ENCODE data around the gene DHX32.
"Not testable (repeated sequence)": the region's sequence is repeated elsewhere in the genome, so short reads cannot be mapped to it uniquely, and the experiment has no call there.

DHX32 gene

GRCh38 chr10:125881192-125881591 is at the start of gene DHX32:
DHX32 (minus strand) TSS chr10:125881292; CDS start chr10:125880824, 468 bp downstream.
- DNase-seq: no peak

DNA sequence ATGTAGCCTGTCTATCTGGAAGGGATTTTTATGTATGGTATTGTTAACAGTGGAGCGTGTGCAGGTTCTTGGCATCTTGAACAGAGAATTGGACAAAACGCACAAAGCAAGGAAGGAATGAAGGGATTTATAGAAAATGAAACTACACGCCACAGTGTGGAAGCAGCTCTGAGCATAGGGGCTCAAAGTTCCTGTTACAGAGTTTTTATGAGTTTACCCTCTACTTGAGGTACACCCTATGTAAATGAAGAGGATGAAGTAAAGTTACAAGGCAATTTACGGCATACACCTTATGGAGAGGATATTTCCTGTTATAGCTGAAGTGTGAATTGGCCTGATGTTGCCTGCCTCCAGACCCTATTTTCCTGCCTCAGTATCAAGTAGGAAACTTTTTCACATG is 48.5 kb upstream of the DHX32 start:
- no peak for DNase-seq

- DNase-seq: no peak
These were observed 48.0 kb upstream of the DHX32 start for GRCh38 chr10:125928928-125929585.

DNA sequence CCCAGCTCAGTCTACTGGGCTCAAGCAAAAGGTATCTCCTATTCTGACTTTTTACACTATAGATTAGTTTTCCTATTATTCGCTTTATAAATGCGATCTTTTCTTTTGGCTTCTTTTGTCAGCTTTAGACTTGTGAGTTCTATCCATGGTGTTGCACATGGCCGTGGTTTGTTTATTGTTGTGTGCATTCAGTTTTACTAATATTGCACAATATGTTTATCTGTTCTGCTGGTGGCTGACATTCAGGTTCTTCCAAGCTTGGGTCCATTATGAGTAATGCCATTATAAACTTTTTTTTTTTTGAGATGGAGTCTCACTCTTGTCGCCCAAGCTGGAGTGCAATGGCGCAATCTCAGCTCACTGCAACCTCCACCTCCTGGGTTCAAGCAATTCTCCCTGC is 46.2 kb upstream of the DHX32 start:
- not testable (repeated sequence) for DNase-seq

- no peak for DNase-seq
These were observed 45.2 kb upstream of the DHX32 start for GRCh38 chr10:125926247-125926646.

DNA sequence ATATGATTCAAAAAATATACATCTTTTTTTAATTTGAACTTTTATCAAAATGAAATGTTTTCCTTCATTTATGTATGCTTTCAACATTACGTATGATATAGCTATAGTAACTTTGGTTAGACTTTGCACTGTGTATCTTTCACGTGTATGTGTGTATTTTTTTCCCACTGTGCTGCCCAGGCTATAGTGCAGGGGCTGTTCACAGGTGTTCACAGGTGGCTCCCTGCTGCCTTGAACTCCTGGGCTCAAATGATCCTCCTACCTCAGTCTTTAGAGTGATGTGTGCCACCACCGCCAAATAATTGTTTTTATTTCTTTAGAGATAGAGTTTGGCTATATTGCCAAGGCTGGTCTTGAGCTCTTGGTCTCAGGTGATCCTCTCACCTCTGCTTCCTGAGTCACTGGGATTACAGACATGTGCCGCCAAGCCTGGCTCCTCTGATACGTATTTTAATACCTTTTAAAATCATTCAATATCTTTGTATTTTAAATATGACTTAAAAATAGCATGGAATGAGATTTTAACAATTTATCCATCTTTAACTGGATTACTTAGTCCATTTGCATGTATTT is 44.3 kb upstream of the DHX32 start:
- DNase-seq: no peak

DNA sequence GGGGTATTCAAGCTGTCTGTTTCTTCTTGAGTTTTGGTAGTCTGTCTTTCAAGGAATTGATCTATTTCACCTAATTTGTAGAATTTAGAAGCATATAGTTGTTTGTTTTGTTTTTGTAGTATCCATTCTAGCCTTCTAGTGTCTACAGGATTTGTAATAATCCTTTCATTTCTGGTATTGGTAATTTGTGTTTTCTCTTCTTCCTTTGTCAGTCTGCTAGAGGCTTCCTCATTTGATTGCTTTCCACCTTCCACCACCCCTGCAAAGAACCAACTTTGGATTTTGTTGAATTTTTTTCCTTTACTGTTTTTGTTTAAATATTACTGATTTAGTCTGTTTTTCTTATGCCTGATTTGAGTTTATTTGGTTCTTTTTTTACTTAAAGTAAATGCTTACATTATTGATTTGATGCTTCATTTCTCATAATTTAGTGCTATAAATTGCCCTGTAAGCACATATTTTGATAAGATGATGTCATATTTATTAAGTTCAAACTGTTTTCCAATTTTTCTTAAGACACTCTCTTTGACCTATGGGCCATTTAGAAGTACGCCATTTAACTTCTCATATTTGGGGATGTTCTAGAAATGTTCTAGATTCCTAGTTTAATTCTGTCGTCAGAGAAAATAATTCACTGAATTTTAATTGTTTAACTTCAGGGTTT is 40.7 kb upstream of the DHX32 start:
- DNase-seq: not testable (repeated sequence)

DNA sequence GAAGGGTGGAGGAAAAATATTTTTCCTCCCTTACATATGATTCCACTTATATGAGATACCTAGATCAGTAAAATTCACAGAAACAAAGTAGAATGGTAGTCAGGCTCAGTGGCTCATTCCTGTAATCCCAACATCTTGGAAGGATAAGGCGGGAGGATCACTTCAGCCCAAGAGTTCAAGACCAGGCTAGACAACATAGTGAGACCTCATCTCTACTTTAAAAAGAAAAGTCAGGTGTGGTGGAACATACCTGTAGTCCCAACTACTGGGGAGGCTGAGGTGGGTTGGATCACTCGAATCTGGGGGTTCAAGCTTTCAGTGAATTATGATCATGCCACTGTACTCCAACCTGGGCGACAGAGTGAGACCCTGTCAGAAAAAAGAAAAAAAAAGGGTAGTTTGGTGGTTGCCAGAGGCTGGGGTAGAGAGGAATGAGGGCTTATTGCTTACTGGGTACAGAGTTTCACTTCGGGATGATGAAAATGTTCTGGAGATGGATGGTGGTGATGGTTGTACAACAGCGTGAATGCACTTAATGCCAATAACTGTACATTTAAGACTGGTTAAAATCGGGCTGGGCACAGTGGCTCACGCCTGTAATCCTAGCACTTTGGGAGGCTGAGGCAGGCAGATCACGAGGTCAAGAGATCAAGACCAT is 36.7 kb upstream of the DHX32 start:
- not testable (repeated sequence) for DNase-seq

GRCh38 chr10:125916977-125917376 is 35.9 kb upstream of the DHX32 start:
- DNase-seq: no peak

DNA sequence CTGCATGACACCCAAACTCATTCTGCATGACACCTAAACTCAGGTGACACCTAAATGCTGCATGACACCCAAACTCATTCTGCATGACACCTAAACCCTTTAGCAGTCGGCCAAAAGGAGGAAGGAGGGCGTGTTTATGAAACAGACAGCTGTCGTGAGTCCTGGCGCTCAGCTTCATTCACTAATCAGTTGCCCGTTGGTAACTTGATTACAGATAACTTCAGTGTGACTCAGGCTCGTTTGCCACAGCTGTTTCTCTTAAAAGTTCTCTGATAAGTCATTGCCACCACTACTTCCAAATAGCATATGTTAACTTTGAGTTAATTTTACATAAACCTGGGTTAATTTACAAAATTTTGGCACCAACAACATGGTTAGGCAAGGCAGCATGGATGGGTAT is 32.2 kb upstream of the DHX32 start:
- not testable (repeated sequence) for DNase-seq

DNA sequence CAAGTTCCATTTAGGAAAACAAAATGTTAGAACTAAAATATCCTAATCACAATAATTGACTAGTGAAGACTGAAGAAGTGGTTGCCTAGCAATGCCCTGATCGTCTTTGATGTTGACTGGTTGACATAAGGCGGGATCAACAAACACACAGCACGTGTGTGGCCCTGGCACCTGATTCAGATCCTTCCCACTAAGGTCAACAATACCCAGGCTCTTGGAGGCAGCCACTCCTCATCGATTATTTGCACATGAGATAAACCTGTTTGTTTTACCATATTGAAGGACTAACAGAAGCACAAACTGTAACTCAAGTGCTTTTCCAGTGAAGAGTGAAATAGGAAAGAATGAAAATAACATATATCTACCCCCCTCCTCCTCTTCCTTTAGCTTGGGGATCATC is 30.9 kb upstream of the DHX32 start:
- no peak for DNase-seq

- DNase-seq: no peak
These were observed 30.1 kb upstream of the DHX32 start for GRCh38 chr10:125911145-125911544.

DNA sequence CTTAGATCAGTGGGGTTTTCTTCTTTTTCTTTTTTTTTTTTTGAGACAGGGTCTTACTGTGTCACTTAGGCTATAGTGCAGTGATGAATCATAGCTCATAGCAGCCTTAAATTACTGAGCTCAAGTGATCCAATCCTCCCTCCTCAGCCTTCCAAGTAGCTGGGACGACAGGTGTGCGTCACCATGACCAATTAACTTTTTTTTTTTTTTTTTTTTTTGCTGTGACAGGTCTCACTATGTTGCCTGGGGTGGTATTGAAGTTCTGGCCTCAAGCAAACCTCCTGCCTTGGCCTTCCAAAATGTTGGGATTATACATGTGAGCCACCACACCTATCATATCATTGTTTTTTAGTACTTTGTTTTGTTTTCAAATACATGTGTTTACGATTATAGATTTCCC is 28.4 kb upstream of the DHX32 start:
- not testable (repeated sequence) for DNase-seq

- not testable (repeated sequence) for DNase-seq
These were observed 27.7 kb upstream of the DHX32 start for GRCh38 chr10:125908813-125909212.

DNA sequence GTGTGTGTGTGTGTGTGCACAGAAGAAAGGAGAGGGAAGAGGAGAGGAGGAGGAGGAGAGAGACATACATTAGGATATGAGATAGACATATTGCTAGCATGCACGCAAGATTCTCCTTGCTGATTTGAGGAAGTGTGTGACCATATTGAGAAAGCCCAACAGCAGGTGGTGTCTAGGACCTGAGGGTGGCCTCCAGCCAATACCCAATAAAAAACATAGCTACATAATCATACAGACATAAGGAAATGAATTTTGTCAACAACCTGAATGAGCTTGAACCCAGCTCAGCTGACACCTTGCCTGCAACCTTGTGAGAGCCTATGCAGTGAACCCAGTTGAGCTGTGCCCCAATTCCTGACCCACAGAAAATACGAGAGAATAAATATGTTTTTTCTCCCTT is 26.5 kb upstream of the DHX32 start:
- not testable (repeated sequence) for DNase-seq

GRCh38 chr10:125905069-125905994 is 24.2 kb upstream of the DHX32 start:
- DNase-seq: not testable (repeated sequence)

- DNase-seq: not testable (repeated sequence)
These were observed 22.1 kb upstream of the DHX32 start for GRCh38 chr10:125903135-125903640.

DNA sequence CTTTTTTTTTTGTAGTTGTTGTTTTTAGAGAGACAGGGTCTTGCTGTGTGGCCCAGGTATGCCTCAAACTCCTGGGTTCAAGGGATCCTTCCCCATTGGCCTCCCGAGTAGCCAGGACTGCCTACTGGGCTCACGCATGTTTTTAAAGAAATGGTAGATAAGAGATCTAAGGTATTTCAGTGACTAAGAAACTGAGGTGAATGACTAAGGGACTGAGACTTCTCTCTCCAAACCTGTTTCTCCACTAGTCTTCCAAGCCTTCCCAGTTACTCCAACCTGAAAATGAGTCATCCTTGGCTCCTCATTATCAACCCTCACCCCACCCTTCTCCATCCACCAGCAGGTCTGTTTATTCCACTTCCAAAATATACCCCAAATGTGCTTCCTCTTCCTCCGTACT is 19.9 kb upstream of the DHX32 start:
- DNase-seq: not testable (repeated sequence)

- DNase-seq: not testable (repeated sequence)
These were observed 16.2 kb upstream of the DHX32 start for GRCh38 chr10:125897317-125897716.

- DNase-seq: not testable (repeated sequence)
These were observed 15.2 kb upstream of the DHX32 start, which contains the start of gene FANK1 for GRCh38 chr10:125896088-125896934. FANK1 (plus strand) TSS chr10:125896564; CDS start chr10:125896643, 79 bp downstream.

All from NK-92 treated with Interleukin-12 subunit alpha and Interleukin-12 subunit beta, amount 100 ng/mL, for 24 hours (cell line).